Astrocyte (in vitro differentiated cells and primary cell): Measurements from ENCODE around the gene GBF1.

Experiments used
- EZH2 ChIP-seq: IDR thresholded peaks from 2 replicates; pipeline ENCODE4 v1.6.1; 2012; ENCODE audit warnings: mild to moderate bottlenecking, low read length, inconsistent platforms; ENCODE audit not compliant: insufficient read depth
- TF ChIP-seq, protein P1 (sequence below): IDR thresholded peaks from 2 replicates; pipeline ENCODE4 v1.5.1; 2011; ENCODE audit warnings: low read depth, mild to moderate bottlenecking, inconsistent platforms, low read length, moderate library complexity; ENCODE audit not compliant: insufficient read depth

DNA sequence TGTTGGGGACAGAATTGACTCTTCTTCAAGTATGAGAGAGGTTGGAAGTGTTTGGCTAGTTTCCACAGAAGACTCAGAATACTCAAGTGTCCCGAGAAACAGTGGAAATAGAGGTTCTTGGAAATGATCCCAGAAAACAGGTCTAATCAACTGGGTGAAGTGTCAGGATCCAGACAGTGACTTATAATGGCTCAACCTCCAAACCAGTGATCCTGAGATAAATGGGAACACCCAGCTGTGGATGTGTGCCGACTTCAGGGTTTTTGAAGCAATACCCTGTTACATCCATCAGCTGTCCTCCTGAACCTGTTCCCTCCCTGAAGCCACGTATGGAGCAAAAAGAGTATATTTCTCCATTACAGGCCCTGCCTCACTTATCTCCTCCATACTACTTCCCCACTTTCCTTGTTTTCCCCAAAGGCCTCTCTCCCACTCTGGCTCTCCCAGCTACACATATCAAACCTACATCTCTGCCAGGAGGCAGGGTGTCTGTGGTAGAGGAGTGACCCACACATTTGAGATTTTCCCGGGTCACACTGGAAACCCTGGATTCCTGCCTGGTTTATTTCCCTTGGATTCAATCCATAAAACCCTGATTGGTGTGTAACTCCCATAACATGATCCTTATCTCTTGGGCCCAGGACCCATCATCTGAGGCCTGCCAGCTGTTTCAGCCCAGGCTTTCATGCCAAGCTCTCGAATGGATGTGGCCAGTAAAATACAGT is 36.9 kb upstream of the GBF1 start:
- TF ChIP-seq, protein P1, sequence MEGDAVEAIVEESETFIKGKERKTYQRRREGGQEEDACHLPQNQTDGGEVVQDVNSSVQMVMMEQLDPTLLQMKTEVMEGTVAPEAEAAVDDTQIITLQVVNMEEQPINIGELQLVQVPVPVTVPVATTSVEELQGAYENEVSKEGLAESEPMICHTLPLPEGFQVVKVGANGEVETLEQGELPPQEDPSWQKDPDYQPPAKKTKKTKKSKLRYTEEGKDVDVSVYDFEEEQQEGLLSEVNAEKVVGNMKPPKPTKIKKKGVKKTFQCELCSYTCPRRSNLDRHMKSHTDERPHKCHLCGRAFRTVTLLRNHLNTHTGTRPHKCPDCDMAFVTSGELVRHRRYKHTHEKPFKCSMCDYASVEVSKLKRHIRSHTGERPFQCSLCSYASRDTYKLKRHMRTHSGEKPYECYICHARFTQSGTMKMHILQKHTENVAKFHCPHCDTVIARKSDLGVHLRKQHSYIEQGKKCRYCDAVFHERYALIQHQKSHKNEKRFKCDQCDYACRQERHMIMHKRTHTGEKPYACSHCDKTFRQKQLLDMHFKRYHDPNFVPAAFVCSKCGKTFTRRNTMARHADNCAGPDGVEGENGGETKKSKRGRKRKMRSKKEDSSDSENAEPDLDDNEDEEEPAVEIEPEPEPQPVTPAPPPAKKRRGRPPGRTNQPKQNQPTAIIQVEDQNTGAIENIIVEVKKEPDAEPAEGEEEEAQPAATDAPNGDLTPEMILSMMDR = no peak
- TF ChIP-seq EZH2 = no peak
